HL-60/S4 treated with retinoic acid at 250 ng/mL for 4 days and 3 days (cell line): ENCODE data around the gene CYBRD1.
"Not testable (repeated sequence)": the region's sequence is repeated elsewhere in the genome, so short reads cannot be mapped to it uniquely, and the experiment has no call there.

ENCODE experiments used
- in situ Hi-C: fragments of 300-500 bp; cut with MboI; formaldehyde crosslinking; loops from 2 replicates; pipeline ENCODE4 v1.7.0; 2022; ENCODE audit warnings: low sequenced_read_pairs

Gene CYBRD1

GRCh38 chr2:171515672-171516298, 6.5 kb upstream of the CYBRD1 start:
- in situ Hi-C loops = no loop called here

GRCh38 chr2:171516793-171517192, 5.5 kb upstream of the CYBRD1 start:
- in situ Hi-C loops = no loop called here

DNA sequence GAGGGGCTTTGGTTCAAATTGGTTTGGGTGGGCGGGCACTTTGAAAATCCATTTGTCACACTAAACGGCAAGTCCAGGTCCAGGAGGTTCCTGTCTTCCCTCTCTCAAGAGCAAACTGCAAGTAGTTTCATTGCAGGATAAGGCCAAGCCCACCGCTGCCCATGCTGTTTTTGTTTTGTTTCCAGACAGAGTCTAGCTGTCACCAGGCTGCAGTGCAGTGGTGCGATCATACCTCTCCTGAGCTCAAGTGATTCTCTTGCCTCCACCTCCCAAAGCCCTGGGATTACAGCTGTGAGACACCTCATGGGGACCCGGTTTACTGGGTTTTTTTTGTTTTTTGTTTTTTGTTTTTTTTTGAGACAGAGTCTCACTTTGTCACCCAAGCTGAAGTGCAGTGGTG, 1.8 kb upstream of the CYBRD1 start:
- in situ Hi-C loops = no loop called here

GRCh38 chr2:171521361-171522051, 768 bp upstream of the CYBRD1 start:
- in situ Hi-C loops = no loop called here

GRCh38 chr2:171522788-171523087, 464 bp downstream of the CYBRD1 start:
- in situ Hi-C loops = no loop called here

DNA sequence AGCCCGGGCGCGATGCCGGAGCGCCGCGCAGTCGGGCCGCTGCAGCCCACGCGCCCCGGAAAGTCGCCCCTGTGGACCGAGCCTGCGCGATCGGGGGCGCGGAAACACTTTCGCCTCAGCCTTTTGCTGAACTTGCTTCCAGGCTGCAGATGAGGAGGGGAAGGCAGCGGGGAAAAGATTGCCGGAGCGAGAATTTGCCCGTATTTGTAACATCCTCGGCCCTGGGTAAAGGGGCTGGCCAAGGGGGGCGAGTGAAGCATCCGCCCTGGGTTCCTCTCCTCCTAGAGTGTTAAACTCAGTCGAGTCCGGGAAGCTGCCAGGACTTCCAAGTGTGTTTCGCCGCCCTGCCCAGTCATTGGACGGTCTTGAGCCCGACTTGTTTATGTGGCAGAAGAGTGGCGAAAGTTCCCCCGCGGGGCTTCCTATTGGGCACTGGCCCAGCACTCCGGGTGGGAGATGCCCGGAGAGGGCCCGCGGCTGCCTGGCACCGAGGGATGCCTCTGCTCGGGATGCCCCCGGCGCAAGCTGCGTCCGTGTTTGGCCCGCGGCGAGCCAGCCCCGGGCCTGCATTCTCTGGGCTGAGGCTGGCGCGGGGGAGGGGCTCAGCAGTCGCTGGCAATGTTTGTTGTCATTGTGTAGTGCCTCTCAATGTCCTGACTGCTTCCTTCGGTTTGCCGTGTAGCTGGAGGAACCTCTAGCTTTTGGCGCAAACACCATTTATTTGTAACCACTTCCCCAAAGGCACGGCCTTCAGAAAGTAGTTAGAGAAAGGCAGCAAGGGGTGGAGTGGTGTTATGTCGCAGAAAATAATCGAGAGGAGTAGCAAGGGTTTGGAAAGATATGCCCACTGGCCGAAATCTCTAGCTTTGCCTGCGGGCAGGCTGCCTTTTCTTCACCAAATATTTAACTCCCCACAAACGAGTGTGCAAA, 1.1 kb downstream of the CYBRD1 start:
- in situ Hi-C loops = no loop called here

DNA sequence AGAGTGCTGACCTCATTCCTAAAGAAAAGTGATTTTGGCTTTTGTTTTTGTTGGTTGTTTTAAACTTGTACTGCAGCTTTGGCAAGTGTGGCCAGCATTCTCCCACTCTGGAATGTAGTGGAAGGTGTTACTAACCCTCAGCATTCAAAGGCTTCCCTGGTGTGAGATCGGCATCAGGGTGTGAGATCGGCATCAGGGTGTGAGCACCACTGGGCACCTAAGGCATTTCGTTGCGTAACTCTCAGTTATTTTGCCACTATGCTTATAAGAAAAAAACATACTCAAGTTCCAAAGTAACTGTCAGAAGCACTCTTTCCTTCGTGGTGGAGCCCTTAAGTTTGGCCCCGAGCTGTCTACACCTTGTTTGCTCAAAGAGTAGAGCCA, 1.7 kb downstream of the CYBRD1 start:
- in situ Hi-C loops = no loop called here

GRCh38 chr2:171529914-171530313, 7.6 kb downstream of the CYBRD1 start:
- in situ Hi-C loops = no loop called here

GRCh38 chr2:171530378-171530777, 8.1 kb downstream of the CYBRD1 start:
- in situ Hi-C loops = no loop called here

DNA sequence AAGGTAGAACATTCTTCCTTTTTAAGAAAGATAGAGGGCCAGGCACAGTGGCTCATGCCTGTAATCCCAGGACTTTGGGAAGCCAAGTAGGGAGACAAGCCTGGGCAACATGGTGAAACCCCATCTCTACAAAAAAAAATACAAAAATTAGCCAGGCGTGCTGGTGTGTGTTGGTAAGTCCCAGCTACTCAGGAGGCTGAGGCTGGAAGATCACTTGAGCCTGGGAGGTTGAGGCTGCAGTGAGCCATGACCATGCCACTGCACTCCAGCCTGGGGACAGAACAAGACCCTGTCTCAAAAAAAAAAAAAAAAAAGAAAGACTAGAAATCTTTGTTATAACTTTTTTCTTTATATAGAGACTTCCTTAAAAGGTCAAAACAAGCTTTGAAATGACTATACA, 8.6 kb downstream of the CYBRD1 start:
- in situ Hi-C loops = not testable (repeated sequence)

DNA sequence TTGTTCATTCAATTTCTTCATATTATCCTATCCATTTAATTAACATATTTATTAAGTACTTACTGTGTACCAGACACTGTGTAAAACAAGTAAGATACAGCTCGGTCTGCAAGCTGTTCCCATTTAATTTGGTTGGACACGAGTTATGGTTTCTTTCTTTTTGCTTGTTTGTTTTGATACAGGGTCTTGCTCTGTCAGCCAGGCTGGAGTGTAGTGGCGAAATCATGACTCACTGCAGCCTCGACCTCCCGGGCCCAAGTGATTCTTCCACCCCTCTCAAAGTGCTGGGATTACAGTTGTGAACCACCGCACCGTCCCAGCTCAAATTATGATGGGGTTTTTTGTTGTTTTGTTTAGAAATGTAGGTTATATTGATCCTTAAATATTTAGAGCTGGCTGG, 9.0 kb downstream of the CYBRD1 start:
- in situ Hi-C loops = no loop called here

- in situ Hi-C loops = no loop called here
Observed at GRCh38 chr2:171531836-171532450, 9.7 kb downstream of the CYBRD1 start.

- in situ Hi-C loops = no loop called here
Observed at GRCh38 chr2:171533331-171533730, 11.1 kb downstream of the CYBRD1 start.

GRCh38 chr2:171535528-171535927, 13.3 kb downstream of the CYBRD1 start:
- in situ Hi-C loops = not testable (repeated sequence)

DNA sequence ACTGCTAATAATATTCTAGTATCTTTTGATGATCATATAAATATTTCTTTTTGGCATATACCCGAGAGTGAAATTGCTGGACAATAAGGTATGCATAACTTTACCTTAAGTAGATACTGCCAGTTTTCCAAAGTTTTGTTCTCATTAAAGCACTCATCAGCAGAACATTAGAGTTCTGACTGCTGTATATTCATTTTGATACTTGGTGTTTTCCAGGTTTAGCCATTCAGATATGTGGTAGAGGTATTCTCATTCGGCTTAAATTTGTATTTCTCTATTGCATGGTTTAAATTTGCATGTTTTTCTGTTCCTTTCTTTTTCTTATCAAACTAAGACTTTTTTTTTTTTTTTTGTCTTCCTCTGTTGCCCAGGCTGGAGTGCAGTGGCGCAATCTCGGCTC, 18.2 kb downstream of the CYBRD1 start:
- in situ Hi-C loops = no loop called here

DNA sequence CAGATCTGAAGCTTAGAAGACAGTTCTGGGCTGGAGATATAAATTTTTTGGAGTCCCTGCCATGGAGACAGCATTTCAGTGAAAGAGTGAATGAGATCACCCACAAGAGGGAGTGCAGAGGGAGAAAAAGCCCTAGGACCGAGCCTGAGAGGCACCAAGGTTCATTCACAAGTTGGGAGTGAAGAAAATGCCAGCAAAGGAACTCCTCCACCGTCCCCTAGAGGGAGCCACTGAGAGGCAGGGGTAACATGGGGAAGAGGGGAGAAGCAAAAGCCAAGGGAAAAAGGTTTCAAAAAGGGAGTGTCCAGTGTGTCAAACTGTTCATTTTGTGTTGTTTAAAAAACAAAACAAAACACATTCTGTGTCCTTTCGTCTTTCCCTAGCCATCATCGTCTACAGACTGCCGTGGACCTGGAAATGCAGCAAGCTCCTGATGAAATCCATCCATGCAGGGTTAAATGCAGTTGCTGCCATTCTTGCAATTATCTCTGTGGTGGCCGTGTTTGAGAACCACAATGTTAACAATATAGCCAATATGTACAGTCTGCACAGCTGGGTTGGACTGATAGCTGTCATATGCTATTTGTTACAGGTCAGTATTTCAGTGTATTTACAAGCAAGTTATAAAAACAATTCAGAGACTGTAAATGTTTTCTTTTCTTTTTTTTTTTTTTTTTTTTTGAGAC, 19.1 kb downstream of the CYBRD1 start:
- in situ Hi-C loops = no loop called here

DNA sequence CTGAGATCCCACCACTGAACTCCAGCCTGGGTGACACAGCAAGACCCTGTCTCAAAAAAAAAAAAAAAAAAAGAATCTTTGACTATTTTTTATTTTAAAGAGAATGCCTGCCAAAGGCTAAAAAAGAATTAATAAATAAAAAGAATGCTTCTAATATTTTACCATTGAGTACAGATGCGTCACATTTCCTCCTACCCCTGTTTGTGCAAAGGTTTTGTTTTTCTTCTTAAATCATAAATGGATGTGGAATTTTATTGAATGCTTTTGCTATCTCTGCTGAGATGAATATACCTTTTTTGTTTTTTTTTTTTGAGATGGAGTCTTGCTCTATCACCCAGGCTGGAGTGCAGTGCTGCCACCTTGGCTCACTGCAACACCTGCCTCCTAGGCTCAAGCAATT, 22.8 kb downstream of the CYBRD1 start:
- in situ Hi-C loops = no loop called here

DNA sequence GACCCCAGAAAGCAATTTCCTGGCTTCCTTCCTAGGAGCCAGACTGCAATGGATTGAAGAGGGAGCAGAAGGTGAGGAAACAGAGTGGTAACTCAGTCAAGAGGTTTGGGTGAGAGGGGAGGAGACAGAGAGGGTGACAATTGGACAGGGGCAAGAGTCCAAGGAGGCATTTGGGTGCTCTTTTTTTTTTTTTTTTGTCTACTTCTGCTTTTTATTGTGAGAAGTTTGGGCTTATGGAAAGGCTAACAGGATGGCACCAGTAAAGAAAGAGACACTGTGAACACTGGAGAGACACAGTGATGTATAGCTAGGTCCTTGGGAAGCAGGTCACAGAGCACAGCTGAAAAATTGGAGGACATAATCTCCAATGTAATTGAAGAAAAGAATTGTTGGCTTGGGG, 25.0 kb downstream of the CYBRD1 start:
- in situ Hi-C loops = no loop called here

- in situ Hi-C loops = no loop called here
Observed at GRCh38 chr2:171547720-171548119, 25.4 kb downstream of the CYBRD1 start.

- in situ Hi-C loops = no loop called here
Observed at GRCh38 chr2:171550613-171551012, 28.3 kb downstream of the CYBRD1 start.

GRCh38 chr2:171551836-171552235, 29.6 kb downstream of the CYBRD1 start:
- in situ Hi-C loops = no loop called here
